ENCODE results near the gene OFD1. TPM values are rescaled to one million over a fixed set of nuclear protein-coding genes. Genes with fewer than 3 reads are reported as not detected.

The OFD1 gene, protein sequence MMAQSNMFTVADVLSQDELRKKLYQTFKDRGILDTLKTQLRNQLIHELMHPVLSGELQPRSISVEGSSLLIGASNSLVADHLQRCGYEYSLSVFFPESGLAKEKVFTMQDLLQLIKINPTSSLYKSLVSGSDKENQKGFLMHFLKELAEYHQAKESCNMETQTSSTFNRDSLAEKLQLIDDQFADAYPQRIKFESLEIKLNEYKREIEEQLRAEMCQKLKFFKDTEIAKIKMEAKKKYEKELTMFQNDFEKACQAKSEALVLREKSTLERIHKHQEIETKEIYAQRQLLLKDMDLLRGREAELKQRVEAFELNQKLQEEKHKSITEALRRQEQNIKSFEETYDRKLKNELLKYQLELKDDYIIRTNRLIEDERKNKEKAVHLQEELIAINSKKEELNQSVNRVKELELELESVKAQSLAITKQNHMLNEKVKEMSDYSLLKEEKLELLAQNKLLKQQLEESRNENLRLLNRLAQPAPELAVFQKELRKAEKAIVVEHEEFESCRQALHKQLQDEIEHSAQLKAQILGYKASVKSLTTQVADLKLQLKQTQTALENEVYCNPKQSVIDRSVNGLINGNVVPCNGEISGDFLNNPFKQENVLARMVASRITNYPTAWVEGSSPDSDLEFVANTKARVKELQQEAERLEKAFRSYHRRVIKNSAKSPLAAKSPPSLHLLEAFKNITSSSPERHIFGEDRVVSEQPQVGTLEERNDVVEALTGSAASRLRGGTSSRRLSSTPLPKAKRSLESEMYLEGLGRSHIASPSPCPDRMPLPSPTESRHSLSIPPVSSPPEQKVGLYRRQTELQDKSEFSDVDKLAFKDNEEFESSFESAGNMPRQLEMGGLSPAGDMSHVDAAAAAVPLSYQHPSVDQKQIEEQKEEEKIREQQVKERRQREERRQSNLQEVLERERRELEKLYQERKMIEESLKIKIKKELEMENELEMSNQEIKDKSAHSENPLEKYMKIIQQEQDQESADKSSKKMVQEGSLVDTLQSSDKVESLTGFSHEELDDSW
- 10 to 100 TPM; 84.9 to 86.1 TPM for total RNA-seq

- H3K4me3 Mint-ChIP-seq = peak within 1 kb of the TSS; percentile 99
- H3K27me3 Mint-ChIP-seq = no peaks in the 10 kb centered on the region
- no peaks in the 10 kb centered on the region for H3K9me3 Mint-ChIP-seq
- peaks cover 23% of the 10 kb centered on the region for H3K4me1 Mint-ChIP-seq
- peaks cover 30% of the 10 kb centered on the region for H3K36me3 Mint-ChIP-seq
- peak within 1 kb of the TSS; percentile 97 for H3K27ac Mint-ChIP-seq
- DNase-seq (peak; percentile 88), ATAC-seq (ENCODE audit: low read depth) (peak; percentile 98)
- POLR2A ChIA-PET = interaction anchor here (0.6 to 2.2 kb wide), 21 partner anchors 8 to 1601 kb away, joined by 3 to 21 read pairs (median 4); partner anchors contain the start of genes GEMIN8, RAB9A, TCEANC and TMSB4X
Measured at GRCh38 chrX:13734278-13735172, at the start of gene OFD1, which contains the start of gene TRAPPC2. Gene OFD1, plus strand, starts transcription at chrX:13734748. Its CDS starts 324 bp downstream, at chrX:13735072. Gene TRAPPC2, minus strand, starts transcription at chrX:13734620. Its CDS starts 14,657 bp downstream, at chrX:13719963.

DNA sequence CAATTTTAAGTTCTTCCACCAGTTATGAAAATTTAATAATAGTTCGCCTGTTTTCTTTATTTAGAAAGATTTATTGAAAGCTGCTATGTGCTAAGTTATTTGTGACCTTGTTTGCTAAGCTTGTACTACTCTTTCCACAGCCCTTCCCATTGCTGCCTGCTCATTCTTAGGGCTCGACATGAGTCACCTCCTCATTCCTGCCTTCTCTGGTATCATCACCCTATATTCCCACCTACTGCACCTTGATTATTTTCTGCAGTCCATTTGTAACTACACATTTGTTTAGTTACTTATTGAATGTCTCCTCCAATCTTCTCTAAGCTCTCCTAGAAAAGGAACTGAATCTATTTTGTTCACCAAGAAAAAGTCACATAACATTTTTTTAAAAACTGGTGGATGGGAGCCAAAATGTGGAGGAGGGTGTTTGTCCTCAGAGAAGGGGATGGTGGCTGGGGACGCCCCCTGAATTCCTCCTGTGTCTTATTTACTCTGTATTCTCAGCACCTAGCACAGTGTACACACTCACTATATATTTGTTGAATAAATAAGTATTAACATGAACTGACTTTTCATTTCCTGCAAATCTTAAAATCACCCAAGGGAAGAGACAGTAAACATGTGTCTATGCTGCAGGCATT is 49.3 kb upstream of the OFD1 start:
- POLR2A ChIA-PET = no interaction called here
- H3K27ac Mint-ChIP-seq = no peak overlapping the region
- H3K9me3 Mint-ChIP-seq = no peaks in the 10 kb centered on the region
- no peak for ATAC-seq (ENCODE audit: low read depth)
- H3K4me3 Mint-ChIP-seq = no peak overlapping the region
- no peak for DNase-seq
- no peaks in the 10 kb centered on the region for H3K36me3 Mint-ChIP-seq
- no peaks in the 10 kb centered on the region for H3K27me3 Mint-ChIP-seq
- peaks cover 10% of the 10 kb centered on the region for H3K4me1 Mint-ChIP-seq

GRCh38 chrX:13687203-13687602 is 47.3 kb upstream of the OFD1 start:
- no peaks in the 10 kb centered on the region for H3K36me3 Mint-ChIP-seq
- no peak overlapping the region for H3K4me3 Mint-ChIP-seq
- no peak for DNase-seq
- H3K9me3 Mint-ChIP-seq = no peaks in the 10 kb centered on the region
- H3K4me1 Mint-ChIP-seq = peaks cover 16% of the 10 kb centered on the region
- POLR2A ChIA-PET = interaction anchor here (1.7 to 2.4 kb wide), 2 partner anchors 47 to 342 kb away, joined by 6 to 21 read pairs; partner anchors contain the start of genes GEMIN8, OFD1 and TRAPPC2
- no peak for ATAC-seq (ENCODE audit: low read depth)
- H3K27me3 Mint-ChIP-seq = no peaks in the 10 kb centered on the region
- no peak overlapping the region for H3K27ac Mint-ChIP-seq

- POLR2A ChIA-PET = interaction anchor here (1.0 to 2.4 kb wide), 3 partner anchors 35 to 341 kb away, joined by 4 to 21 read pairs (median 6); partner anchors contain the start of genes GEMIN8, OFD1, TCEANC and TRAPPC2
- Mint-ChIP-seq H3K27me3 (no peaks in the 10 kb centered on the region), H3K27ac (peak overlapping the region; percentile 89), H3K4me1 (peaks cover 26% of the 10 kb centered on the region), H3K4me3 (peak overlapping the region; percentile 89), H3K9me3 (no peaks in the 10 kb centered on the region), H3K36me3 (no peaks in the 10 kb centered on the region)
- ATAC-seq (ENCODE audit: low read depth) (no peak), DNase-seq (no peak)
Measured at GRCh38 chrX:13688384-13688957, 46.1 kb upstream of the OFD1 start.

- Mint-ChIP-seq H3K27me3 (no peaks in the 10 kb centered on the region), H3K27ac (peak within 1 kb of the TSS; percentile 89), H3K4me3 (peak within 1 kb of the TSS; percentile 89), H3K4me1 (peaks cover 29% of the 10 kb centered on the region), H3K36me3 (no peaks in the 10 kb centered on the region), H3K9me3 (no peaks in the 10 kb centered on the region)
- POLR2A ChIA-PET = interaction anchor here (1.0 to 2.4 kb wide), 3 partner anchors 36 to 340 kb away, joined by 4 to 21 read pairs (median 6); partner anchors contain the start of genes GEMIN8, OFD1, TCEANC and TRAPPC2
- ATAC-seq (ENCODE audit: low read depth) = peak; percentile 91
- DNase-seq = peak; percentile 83
Measured at GRCh38 chrX:13688958-13689740, 45.4 kb upstream of the OFD1 start, which contains the start of gene RAB9A. Gene RAB9A, plus strand, starts transcription at chrX:13689128. Its CDS starts 19,619 bp downstream, at chrX:13708747.

DNA sequence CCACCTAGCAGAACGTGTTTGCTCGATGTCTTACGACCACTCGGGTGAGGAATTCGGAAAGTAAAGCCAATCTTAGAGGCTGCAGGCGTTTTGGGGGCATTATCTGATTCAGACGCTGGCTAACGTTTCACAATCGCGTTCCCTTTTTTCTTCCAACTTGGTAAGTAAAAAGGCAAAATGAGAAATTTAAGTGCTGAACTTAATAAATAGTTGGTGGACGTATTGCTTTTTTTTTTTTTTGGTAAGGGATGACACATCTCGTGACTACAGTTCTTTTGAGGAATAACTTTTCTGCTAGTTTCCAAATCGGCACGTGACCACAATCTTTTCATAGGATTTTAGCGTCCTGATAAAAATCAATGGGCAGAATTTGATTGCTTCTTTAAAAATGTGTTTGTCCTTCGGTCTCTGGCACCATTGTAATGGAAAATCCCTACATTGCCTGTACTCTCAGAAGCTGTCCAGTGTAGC is 44.8 kb upstream of the OFD1 start:
- no peaks in the 10 kb centered on the region for H3K9me3 Mint-ChIP-seq
- H3K4me3 Mint-ChIP-seq = peak overlapping the region; percentile 89
- DNase-seq (no peak), ATAC-seq (ENCODE audit: low read depth) (no peak)
- H3K4me1 Mint-ChIP-seq = peaks cover 29% of the 10 kb centered on the region
- POLR2A ChIA-PET = interaction anchor here (2.4 kb wide), 1 partner anchor 45 kb away, joined by 21 read pairs; the partner anchor contains the start of genes OFD1 and TRAPPC2
- H3K27me3 Mint-ChIP-seq = no peaks in the 10 kb centered on the region
- peak overlapping the region; percentile 89 for H3K27ac Mint-ChIP-seq
- H3K36me3 Mint-ChIP-seq = no peaks in the 10 kb centered on the region

GRCh38 chrX:13690836-13691235 is 43.7 kb upstream of the OFD1 start:
- POLR2A ChIA-PET = no interaction called here
- DNase-seq (no peak), ATAC-seq (ENCODE audit: low read depth) (no peak)
- Mint-ChIP-seq H3K27ac (no peak overlapping the region), H3K27me3 (no peaks in the 10 kb centered on the region), H3K36me3 (no peaks in the 10 kb centered on the region), H3K4me1 (peaks cover 32% of the 10 kb centered on the region), H3K9me3 (no peaks in the 10 kb centered on the region), H3K4me3 (peak overlapping the region; percentile 89)

- H3K9me3 Mint-ChIP-seq = no peaks in the 10 kb centered on the region
- H3K4me3 Mint-ChIP-seq = no peak overlapping the region
- ATAC-seq (ENCODE audit: low read depth) = no peak
- H3K36me3 Mint-ChIP-seq = no peaks in the 10 kb centered on the region
- no peak overlapping the region for H3K27ac Mint-ChIP-seq
- POLR2A ChIA-PET = no interaction called here
- H3K27me3 Mint-ChIP-seq = no peaks in the 10 kb centered on the region
- peaks cover 34% of the 10 kb centered on the region for H3K4me1 Mint-ChIP-seq
- no peak for DNase-seq
Measured at GRCh38 chrX:13691841-13692371, 42.6 kb upstream of the OFD1 start.

GRCh38 chrX:13692771-13693231 is 41.7 kb upstream of the OFD1 start:
- no peak for DNase-seq
- Mint-ChIP-seq H3K4me1 (peaks cover 33% of the 10 kb centered on the region), H3K27ac (peak overlapping the region; percentile 25), H3K27me3 (no peaks in the 10 kb centered on the region), H3K9me3 (no peaks in the 10 kb centered on the region), H3K4me3 (no peak overlapping the region), H3K36me3 (peaks cover 1% of the 10 kb centered on the region)
- no peak for ATAC-seq (ENCODE audit: low read depth)
- POLR2A ChIA-PET = interaction anchor here (0.7 to 1.7 kb wide), 2 partner anchors 41 to 1181 kb away, joined by 3 to 7 read pairs; partner anchors contain the start of genes MOSPD2, OFD1 and TRAPPC2

GRCh38 chrX:13693341-13693961 is 41.1 kb upstream of the OFD1 start:
- POLR2A ChIA-PET = interaction anchor here (0.7 to 1.7 kb wide), 2 partner anchors 41 to 1180 kb away, joined by 3 to 7 read pairs; partner anchors contain the start of genes MOSPD2, OFD1 and TRAPPC2
- H3K4me1 Mint-ChIP-seq = peaks cover 30% of the 10 kb centered on the region
- no peaks in the 10 kb centered on the region for H3K9me3 Mint-ChIP-seq
- peak overlapping the region; percentile 60 for H3K27ac Mint-ChIP-seq
- peaks cover 1% of the 10 kb centered on the region for H3K36me3 Mint-ChIP-seq
- no peaks in the 10 kb centered on the region for H3K27me3 Mint-ChIP-seq
- DNase-seq = no peak
- ATAC-seq (ENCODE audit: low read depth) = no peak
- no peak overlapping the region for H3K4me3 Mint-ChIP-seq

Measured in activated naive CD8-positive, alpha-beta T cell treated with anti-CD3 and anti-CD28 coated beads, Interleukin-2, amount 10 ng/mL, durations not matched to agents 7 days and 5 days (primary cell).